K562 (cell line): ENCODE data around the gene EML2. TPM values are rescaled to one million over a fixed set of nuclear protein-coding genes. Genes with fewer than 3 reads are reported as not detected.

Experiments
- BDP1 ChIP-seq: IDR thresholded peaks from 3 replicates; pipeline ENCODE4 v1.6.1; 2011; ENCODE audit not compliant: insufficient read length, insufficient read depth
- CBX5 ChIP-seq: IDR thresholded peaks from 2 replicates; pipeline ENCODE4 v1.6.1; 2014; ENCODE audit warnings: low read depth, borderline replicate concordance
- HCFC1 ChIP-seq: IDR thresholded peaks from 2 replicates; pipeline ENCODE4 v1.6.1; 2012; ENCODE audit warnings: low read depth, low read length, improper control_type of control experiment
- KAT7 ChIP-seq: sonication (generic); formaldehyde crosslinking; IDR thresholded peaks from 2 replicates; pipeline ENCODE4 v1.8.0; 2022; ENCODE audit warnings: missing genetic modification reagents, mild to moderate bottlenecking, borderline replicate concordance
- NCOR1 ChIP-seq: fragments of 450-650 bp; IDR thresholded peaks from 2 replicates; pipeline ENCODE4 v1.6.1; 2016; ENCODE audit warnings: mild to moderate bottlenecking, moderate library complexity
- NFE2L1 ChIP-seq: fragments of 450-650 bp; IDR thresholded peaks from 2 replicates; pipeline ENCODE4 v1.6.1; 2016; ENCODE audit warnings: missing genetic modification characterization, low read depth, mild to moderate bottlenecking, missing compliant biosample characterization, moderate library complexity, borderline replicate concordance
- RBM15 ChIP-seq: fragments of 200-400 bp; formaldehyde crosslinking; IDR thresholded peaks from 2 replicates; pipeline ENCODE4 v1.6.1; 2018; ENCODE audit warnings: mild to moderate bottlenecking, low read length, moderate library complexity; ENCODE audit not compliant: insufficient read depth
- RBM34 ChIP-seq: fragments of 200-400 bp; formaldehyde crosslinking; IDR thresholded peaks from 2 replicates; pipeline ENCODE4 v1.6.1; 2018; ENCODE audit warnings: low read length, borderline replicate concordance; ENCODE audit not compliant: insufficient read depth
- REST ChIP-seq, 2 experiments: fragments of 450-650 bp; formaldehyde crosslinking in 1 of 2; IDR thresholded peaks; 2 replicates each; pipeline versions ENCODE4 v1.4.0 to v1.6.1; 2014 to 2020; ENCODE audit warnings: mild to moderate bottlenecking in 2 of 2, borderline replicate concordance in 1 of 2, low read depth in 1 of 2
- RFX1 ChIP-seq: fragments of 450-650 bp; IDR thresholded peaks from 2 replicates; pipeline ENCODE4 v1.6.1; 2016; ENCODE audit warnings: mild to moderate bottlenecking, moderate library complexity
- SP1 ChIP-seq: sonication (generic); formaldehyde crosslinking; IDR thresholded peaks from 2 replicates; pipeline ENCODE4 v1.8.1; 2022; ENCODE audit warnings: mild to moderate bottlenecking, missing genetic modification reagents
- TAF1 ChIP-seq: IDR thresholded peaks from 2 replicates; pipeline ENCODE4 v1.6.1; 2011; ENCODE audit warnings: mild to moderate bottlenecking, low read length, moderate library complexity; ENCODE audit not compliant: insufficient read depth, control insufficient read depth, severe bottlenecking; ENCODE audit errors: extremely low read depth
- TAF7 ChIP-seq: fragments of 450-650 bp; IDR thresholded peaks from 2 replicates; pipeline ENCODE4 v1.6.1; 2016; ENCODE audit warnings: missing genetic modification characterization, missing compliant biosample characterization
- ZBTB49 ChIP-seq: sonication (generic); formaldehyde crosslinking; IDR thresholded peaks from 2 replicates; pipeline ENCODE4 v1.8.0; 2022; ENCODE audit warnings: missing genetic modification reagents, mild to moderate bottlenecking, borderline replicate concordance
- ZFP36 ChIP-seq: fragments of 150-350 bp; IDR thresholded peaks from 2 replicates; pipeline ENCODE4 v1.6.1; 2018; ENCODE audit warnings: low read length, low read depth; ENCODE audit not compliant: partially characterized antibody
- polyA plus RNA-seq, 8 experiments: library from polyadenylated mRNA; depleted of rRNA in 4 of 8; stranded (reverse) in 5 of 8; unstranded in 3 of 8; fragments of >200 nt; fragmentation: Nextera tagmentation in 2 of 8; fragmentation: Illumina TruSeq in 1 of 8; extraction: Ambion mirVana in 2 of 8; extraction: Trizol in 1 of 8; gene quantifications; 2 replicates each; pipeline versions ENCODE4 v1.2.1 to v1.2.3, GENCODE V29; 2011 to 2014; ENCODE audit warnings: inconsistent platforms in 1 of 8, missing spikeins in 1 of 8
- total RNA-seq, 7 experiments: library from RNA; depleted of rRNA in 6 of 7; stranded (reverse); fragments of >200 nt in 6 of 7; fragmentation: Illumina TruSeq in 2 of 7; extraction: Trizol in 2 of 7; gene quantifications; 2 replicates each; pipeline versions ENCODE4 v1.2.1 to v1.2.3, GENCODE V29; 2011 to 2021; ENCODE audit warnings: low replicate concordance in 1 of 7

EML2 gene
- total and polyA plus RNA-seq, 9 of the 15 experiments (the other 6 are each of a cell fraction or from before 2014, with no cell fraction given) = 2.6 to 69.6 (median 24.8) TPM

GRCh38 chr19:45607071-45608029 lies 31.8 kb downstream of the EML2 start (continued):
- TF ChIP-seq RBM15 (no peak), RBM34 (no peak), HCFC1 (peak; percentile 48; the same call in 1 of the 2 replicates), ZFP36 (no peak), NFE2L1 (no peak), RFX1 (no peak), BDP1 (no peak), REST (IDR thresholded peaks at IDR 0.05; ENCODE audit: borderline replicate concordance) (peak; percentile 87), REST (CRISPR knock-in tag; IDR thresholded peaks at IDR 0.05; ENCODE audit: low read depth) (no peak), ZBTB49 (CRISPR knock-in tag) (no peak), TAF1 (peak; percentile 21), SP1 (CRISPR knock-in tag) (no peak), NCOR1 (no peak), CBX5 (no peak), TAF7 (tag) (no peak), KAT7 (CRISPR knock-in tag) (no peak)
